GM21390 (cell line): Measurements from ENCODE around the gene CH25H.
A peak's percentile ranks its signal among the peaks of the same experiment; 100 is the strongest.
"Not testable (repeated sequence)": the region's sequence is repeated elsewhere in the genome, so short reads cannot be mapped to it uniquely, and the experiment has no call there.

Source experiments
- ATAC-seq: cut with Tn5 transposase; IDR thresholded peaks from one replicate; pipeline ENCODE4 v1.9.1; 2021; ENCODE audit not compliant: unreplicated experiment

The CH25H gene

DNA sequence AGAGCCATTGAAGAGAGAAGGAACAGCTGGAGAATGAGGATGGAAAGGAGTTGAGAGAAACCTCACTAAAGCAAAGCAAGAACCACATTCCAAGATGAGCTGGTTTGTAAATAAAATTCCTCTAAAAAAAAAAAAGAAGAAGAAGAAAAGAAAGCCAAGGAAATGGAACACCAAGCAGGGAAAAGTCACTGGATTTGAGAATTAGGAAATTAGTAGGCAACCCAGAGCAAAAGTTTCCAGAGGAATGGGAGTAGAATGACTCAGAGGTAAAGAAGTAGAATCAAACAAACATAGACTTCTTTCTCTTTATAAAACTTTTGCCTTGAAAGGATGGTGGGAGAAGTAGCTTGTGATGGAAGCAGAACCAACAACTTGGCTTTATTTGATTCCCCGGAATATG lies 3.9 kb downstream of the CH25H start:
- no peak for ATAC-seq

DNA sequence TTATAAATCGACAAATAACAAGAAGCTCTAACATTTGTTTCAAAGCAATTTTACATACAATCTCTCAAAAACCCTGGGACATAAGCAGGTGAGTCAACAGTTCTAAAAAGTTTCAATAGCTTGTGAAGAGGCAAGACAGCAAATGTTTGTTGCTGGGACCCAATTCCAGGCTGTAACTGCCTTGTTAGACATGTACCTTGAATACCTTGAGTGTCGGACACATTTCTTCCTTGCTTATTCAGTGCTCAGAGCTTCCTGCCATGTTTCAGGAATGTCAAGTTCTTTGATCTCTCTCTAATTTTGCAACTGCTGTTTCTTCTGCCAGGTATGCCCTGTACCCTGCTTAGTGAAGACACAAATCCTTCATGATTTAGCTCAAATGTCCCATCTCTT lies 5.1 kb downstream of the CH25H start:
- ATAC-seq, result no peak

DNA sequence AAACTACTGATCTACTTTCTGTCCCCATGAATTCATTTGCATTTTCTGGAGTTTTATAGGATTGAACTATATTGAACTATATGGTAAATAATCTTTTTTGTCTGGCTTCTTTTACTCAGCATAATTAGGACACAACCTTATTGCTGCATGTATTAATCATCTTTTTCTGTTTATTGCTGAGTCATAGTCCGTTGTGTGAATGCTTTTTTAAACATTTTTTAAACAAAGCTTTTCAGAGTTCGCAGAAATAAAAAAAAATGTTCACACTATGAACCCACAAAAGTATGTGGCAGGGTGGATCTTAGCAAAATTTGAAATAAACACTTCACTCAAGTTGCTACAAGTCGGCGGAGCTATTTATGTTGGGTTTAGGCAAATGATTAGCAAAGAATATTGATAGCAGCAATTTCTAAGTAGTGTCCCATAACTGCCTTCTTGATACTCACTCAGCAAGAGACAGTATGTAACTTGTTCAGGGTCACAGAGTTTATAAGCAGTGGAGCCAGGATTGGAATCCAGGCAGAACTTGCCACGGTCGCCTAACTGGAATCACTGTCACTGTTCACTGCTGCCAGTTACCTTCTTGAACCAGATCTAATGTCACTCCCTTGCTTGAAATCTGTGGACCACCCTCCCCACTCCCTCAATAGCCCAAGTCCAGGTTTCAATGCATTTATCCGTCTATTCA lies 5.6 kb downstream of the CH25H start:
- no peak for ATAC-seq

DNA sequence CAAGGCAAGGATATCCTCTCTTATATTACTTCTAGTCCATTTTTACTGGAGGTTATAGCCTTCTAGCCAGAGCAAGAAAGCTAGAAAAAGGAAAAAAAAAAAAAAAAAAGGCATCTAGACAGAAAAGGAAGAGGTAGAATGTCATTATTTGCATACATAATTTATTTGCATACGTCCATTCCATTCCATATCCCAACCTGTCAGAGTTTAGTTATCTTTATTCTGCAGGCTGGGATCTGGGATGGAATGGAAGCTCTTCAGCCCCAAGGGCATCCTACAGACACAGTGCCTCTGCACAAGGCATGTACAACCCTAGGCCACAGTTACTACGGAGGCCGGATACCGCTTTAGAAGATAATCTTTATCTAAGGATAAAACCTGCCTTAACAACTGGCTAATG lies 9.6 kb downstream of the CH25H start:
- no peak for ATAC-seq

DNA sequence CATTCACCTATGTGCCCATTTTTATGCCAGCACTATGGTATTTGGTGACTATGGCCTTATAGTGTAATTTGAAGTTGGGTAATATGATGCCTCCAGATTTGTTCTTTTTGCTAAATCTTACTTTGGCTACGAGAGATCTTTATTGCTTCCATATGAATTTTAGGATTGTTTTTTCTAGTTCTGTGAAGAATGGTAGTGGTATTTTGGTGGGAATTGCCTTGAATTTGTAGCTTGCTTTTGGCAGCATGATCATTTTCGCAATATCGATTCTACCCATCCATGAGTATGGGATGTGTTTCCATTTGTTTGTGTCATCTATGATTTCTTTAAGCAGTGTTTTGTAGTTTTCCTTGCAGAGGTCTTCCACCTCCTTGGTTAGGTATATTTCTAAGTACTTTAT lies 15.8 kb downstream of the CH25H start:
- not testable (repeated sequence) for ATAC-seq

- ATAC-seq, result no peak
Measured at GRCh38 chr10:89189211-89189734, 17.8 kb downstream of the CH25H start.

DNA sequence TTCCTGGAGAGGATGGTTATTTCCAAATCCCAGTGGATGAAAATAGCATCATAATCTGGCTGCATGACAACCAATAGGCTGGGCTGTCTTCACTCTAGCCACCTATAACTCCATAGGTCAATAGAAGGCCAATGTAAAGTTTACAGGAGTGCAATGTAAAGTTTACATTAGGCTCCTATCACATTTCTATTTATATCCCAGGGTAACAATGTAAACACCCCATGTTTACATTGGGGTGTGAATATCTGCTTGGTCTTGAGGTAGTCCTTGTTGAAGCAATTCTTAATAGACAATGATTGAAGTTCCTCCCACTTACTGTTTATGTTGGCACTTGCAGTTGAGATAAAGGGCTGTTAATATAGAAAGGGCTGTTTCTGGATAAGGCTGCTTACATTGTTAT lies 21.5 kb downstream of the CH25H start:
- no peak for ATAC-seq

DNA sequence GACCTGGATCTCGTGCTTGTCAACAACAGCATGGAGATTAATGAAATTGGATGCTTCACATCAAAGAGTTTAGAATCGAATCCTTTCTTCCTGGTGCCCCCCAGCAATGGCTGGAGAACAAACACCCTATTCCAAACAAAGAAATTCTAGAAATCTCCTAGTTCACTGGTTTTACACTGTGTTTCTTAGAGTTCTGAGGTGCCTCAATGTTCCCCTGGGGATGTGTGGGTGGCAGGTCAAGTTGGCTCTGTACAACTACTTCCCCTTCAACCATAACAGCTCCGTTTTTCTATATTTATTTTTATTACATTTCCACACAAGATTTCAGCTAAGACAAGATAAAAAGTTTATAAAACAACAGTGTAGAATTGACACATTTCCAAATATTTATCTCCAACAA lies 22.5 kb downstream of the CH25H start:
- ATAC-seq, result no peak

DNA sequence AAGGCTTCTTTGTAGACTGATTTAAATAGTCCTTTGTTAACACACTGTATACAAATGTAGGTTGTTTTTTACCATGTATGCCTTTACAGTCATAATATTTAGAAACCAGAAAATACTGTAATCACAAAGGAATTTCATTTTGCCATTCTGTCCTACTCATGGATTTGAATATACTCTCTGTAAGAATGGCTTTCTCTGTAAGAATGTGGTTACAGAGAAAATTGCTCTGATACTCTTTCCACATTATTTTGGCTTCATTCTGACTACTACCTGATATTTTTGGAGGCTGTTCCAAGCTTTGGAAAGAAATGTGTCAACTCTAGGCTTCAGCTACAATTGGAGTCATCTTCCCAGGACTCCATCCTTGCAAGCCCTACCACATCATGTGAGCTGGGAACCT lies 23.5 kb downstream of the CH25H start:
- no peak for ATAC-seq

DNA sequence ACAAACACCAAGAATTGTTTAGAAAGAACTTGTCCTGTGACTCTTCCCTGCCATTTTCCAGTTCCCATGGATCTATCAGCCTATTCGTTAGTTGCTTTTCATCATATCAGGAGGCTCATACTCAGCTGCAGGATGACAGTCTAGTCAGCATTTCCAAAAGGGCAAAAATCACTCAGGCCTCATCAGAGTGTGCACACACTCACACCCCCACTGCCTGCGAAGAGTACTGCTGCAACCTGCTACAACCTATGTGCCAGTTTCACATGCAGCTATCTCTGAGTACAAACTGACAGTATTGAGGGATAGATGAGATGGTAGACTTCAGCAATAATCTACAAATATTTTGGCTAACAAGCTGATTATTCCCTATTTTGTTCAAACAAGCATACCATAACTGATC lies 24.2 kb downstream of the CH25H start:
- ATAC-seq, result no peak

GRCh38 chr10:89175816-89176215 lies 31.3 kb downstream of the CH25H start:
- ATAC-seq, result no peak

DNA sequence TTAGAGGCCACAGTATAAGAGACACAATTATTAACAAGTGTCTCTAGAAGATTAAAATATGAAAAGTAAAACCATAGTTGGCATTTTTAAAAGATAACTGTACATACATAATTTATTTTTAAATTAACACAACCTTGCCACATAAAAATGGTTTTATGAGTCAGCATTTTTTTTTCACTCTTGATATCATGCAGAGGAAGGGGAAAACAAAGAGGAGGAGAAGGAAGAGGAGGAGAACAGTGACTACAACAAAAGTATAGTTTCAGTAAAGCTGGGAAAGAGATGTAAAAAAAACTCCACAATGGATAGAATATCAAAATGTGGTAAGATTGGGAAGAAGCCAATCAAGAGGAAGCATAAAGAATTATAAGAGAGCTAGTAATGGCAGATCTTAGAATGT lies 34.0 kb downstream of the CH25H start:
- ATAC-seq, result no peak

GRCh38 chr10:89171996-89172395 lies 35.1 kb downstream of the CH25H start:
- no peak for ATAC-seq

GRCh38 chr10:89171263-89171872 lies 35.7 kb downstream of the CH25H start:
- no peak for ATAC-seq

DNA sequence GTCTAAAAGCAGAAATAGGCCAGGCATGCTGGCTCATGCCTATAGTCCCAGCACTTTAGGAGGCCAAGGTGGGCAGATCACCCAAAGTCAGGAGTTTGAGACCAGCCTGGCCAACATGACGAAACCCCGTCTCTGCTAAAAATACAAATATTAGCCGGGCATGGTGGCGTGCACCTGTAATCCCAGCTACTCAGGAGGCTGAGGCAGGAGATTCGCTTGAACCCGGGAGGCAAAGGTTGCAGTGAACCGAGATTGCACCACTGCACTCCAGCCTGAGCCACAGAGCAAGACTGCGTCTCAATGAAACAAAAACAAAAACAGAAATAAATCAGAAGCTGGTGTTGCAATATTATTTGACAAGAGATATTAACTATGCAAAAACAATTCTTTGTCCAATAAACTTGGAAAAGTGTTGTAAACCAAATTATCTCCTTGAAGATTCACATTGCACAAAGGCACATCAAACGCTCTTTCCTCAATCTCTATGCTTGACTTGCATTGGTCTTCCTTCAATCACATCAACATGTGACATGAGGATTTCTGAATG lies 38.7 kb downstream of the CH25H start:
- ATAC-seq, result not testable (repeated sequence)

GRCh38 chr10:89167915-89168314 lies 39.2 kb downstream of the CH25H start:
- ATAC-seq, result no peak

DNA sequence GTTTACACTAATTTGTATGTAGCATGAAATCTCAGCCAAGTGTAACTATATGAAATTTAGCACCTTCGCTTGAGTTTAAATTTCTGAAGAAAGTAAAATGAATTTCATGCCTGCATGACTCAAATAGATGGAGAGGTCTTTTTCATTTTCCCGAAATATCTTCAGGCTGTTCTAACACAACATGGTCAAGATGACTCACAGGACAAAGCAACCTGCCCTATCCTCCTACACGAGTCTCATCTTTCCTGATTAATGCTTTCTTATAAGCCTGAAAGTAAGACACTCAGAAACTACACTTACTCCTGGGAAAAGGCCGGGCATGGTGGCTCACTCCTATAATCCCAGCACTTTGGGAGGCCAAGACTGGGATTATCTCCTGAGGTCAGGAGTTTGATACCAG lies 41.2 kb downstream of the CH25H start:
- no peak for ATAC-seq

DNA sequence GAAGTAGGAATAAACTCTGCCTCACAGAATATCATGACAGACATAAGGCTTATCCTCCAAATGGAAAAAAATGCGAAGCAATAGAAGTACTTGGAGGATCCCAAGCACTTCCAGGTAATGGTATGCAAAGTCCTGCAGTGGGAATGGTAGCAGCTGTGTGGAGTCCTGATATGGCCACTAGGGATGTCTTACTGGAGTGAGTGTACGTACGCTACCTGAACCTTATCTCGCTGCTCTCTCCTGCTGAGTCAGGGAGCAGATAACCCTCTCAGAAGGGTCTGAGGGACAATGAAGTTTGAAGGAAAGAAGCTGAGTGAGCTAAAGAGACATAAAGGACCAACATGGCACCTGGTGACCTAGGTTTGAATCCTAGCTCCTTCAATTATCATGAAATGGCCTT lies 42.2 kb downstream of the CH25H start:
- ATAC-seq, result no peak

DNA sequence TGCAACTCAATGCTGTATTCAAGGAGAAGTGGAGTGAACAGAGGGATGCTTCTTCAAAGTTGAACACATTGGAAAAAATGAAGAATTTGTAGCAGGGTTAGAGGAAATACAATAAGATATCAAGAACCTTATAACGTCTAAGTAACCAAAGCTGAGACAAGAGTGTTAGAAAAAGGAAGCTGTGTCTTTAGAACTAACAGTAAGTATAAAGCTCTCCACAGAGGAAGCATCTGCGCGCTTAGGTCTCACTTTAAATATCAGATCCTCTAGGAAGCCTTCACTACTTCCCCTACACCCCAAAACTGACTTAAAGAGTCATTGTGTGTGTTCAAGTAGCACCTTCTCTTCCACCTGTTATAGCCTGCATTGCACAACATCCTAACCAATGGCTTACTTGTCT lies 43.0 kb downstream of the CH25H start:
- peak; percentile 26 for ATAC-seq

DNA sequence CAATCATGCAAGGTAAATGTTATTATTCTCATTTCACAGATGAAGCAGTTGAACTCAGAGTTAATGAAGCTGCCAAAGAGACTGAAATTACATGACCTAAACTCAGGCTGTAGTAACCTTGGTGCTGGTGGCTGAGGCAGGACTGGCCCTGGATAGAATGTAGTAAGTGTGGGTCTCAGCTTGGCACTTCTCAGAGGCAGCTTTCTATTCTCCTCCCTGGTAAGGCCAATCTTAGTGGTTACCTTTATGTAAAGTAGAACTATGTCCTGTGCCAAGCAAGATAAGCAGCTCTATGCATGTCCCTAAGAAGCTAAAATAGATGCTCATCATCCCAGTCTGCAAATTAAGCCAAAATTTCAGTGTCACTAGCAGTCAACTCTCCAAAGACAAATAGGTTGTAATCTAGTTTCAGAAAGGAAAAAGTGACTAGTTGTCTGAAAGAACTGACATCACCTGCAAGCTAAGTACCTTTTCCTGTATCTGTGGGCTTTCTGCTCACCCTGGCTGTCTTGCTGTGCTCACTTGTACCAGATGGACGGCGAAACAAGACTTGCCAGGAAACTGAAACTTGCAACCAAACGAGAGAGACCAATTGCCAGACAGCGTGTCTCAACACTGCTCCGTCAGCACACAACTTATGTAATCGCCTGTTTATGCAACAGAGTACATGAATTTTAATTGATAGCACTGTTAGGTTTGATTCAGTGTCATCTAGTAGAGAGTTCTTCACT lies 43.7 kb downstream of the CH25H start:
- peak; percentile 98 for ATAC-seq

DNA sequence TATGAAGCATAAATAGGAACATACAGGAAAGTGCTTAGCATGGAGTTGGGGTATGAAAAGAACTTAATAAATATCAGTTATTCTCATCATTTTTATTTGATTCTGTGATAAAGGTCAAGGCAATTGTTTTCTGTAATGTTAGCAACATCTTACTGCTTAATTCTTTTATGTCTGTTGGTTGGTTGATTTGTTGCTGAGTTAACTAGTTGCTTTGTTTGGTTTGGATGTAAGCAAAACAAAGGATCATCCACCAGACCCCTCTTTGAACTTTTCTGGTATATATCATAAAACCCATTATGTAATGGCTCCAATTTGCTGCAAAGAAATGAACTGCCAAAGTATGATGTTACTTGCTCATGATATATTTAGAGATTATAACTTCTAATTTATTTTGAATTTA lies 44.5 kb downstream of the CH25H start:
- no peak for ATAC-seq

- no peak for ATAC-seq
Measured at GRCh38 chr10:89160339-89160738, 46.8 kb downstream of the CH25H start.
